Ishikawa (cell line): ENCODE measurements around the gene NFATC4.

Experiments used
- CEBPB ChIP-seq: IDR thresholded peaks from 2 replicates; pipeline ENCODE4 v1.6.1; 2012
- CREB1 ChIP-seq: IDR thresholded peaks from 2 replicates; pipeline ENCODE4 v1.6.1; 2012; ENCODE audit warnings: low read depth
- EGR1 ChIP-seq: IDR thresholded peaks from 2 replicates; pipeline ENCODE4 v1.6.1; 2012
- EP300 ChIP-seq: IDR thresholded peaks from 2 replicates; pipeline ENCODE4 v1.6.1; 2012; ENCODE audit warnings: borderline replicate concordance
- FOXM1 ChIP-seq: IDR thresholded peaks from 2 replicates; pipeline ENCODE4 v1.6.1; 2012; ENCODE audit warnings: low read depth, borderline replicate concordance
- MAX ChIP-seq: IDR thresholded peaks from 2 replicates; pipeline ENCODE4 v1.6.1; 2012
- NFIC ChIP-seq: IDR thresholded peaks from 2 replicates; pipeline ENCODE4 v1.6.1; 2012
- RAD21 ChIP-seq: IDR thresholded peaks from 2 replicates; pipeline ENCODE4 v1.6.1; 2012; ENCODE audit warnings: low read depth
- REST ChIP-seq: IDR thresholded peaks from 2 replicates; pipeline ENCODE4 v1.6.1; 2012; ENCODE audit warnings: low read depth, mild to moderate bottlenecking
- TAF1 ChIP-seq: IDR thresholded peaks from 2 replicates; pipeline ENCODE4 v1.6.1; 2012; ENCODE audit warnings: low read depth, mild to moderate bottlenecking
- TCF12 ChIP-seq: IDR thresholded peaks from 2 replicates; pipeline ENCODE4 v1.6.1; 2012; ENCODE audit warnings: low read depth
- TEAD4 ChIP-seq: IDR thresholded peaks from 2 replicates; pipeline ENCODE4 v1.6.1; 2012
- USF1 ChIP-seq: IDR thresholded peaks from 2 replicates; pipeline ENCODE4 v1.6.1; 2012
- YY1 ChIP-seq: IDR thresholded peaks from 2 replicates; pipeline ENCODE4 v1.6.1; 2012; ENCODE audit warnings: low read depth
- ZBTB7A ChIP-seq: IDR thresholded peaks from 2 replicates; pipeline ENCODE4 v1.6.1; 2012; ENCODE audit warnings: low read depth

NFATC4 gene

GRCh38 chr14:24427537-24428508, 59.8 kb downstream of the NFATC4 start:
- TF ChIP-seq NFIC (no peak), TAF1 (no peak), USF1 (no peak), EP300 (no peak), ZBTB7A (no peak), TCF12 (no peak), RAD21 (no peak), MAX (no peak), EGR1 (no peak), TEAD4 (no peak), CREB1 (no peak), FOXM1 (no peak), YY1 (no peak), REST (no peak), CEBPB (no peak)

GRCh38 chr14:24428628-24429394, 60.8 kb downstream of the NFATC4 start:
- TF ChIP-seq TCF12 (no peak), FOXM1 (no peak), TEAD4 (no peak), RAD21 (no peak), NFIC (no peak), EGR1 (no peak), MAX (no peak), REST (no peak), CREB1 (no peak), YY1 (no peak), ZBTB7A (no peak), TAF1 (no peak), EP300 (no peak), USF1 (no peak), CEBPB (no peak)
